GM19438 (cell line): ENCODE data around the gene TMCC1.
"Not testable (repeated sequence)": the region's sequence is repeated elsewhere in the genome, so short reads cannot be mapped to it uniquely, and the experiment has no call there.

ENCODE experiments used
- ATAC-seq: cut with Tn5 transposase; IDR thresholded peaks from one replicate; pipeline ENCODE4 v1.9.1; 2021; ENCODE audit warnings: low read depth; ENCODE audit not compliant: unreplicated experiment

Gene TMCC1

DNA sequence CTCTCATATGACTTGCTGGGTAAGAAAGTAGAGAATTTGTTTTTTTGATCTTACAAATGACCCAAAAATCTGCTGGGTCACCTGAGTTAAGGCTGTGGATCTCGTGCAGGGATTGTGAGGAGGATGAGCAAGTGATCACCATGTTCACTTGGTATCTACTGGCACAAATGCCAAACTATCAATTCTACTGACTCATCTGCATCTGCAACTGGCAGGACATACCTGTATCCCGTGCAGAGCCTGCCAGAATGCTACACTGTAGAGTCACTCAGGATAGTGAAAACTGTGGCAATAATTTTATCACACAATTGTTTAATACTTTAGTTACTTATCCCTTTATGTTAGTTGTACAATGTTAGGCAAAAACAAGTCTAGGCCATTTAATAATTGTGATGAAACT is 157.4 kb downstream of the TMCC1 start:
- ATAC-seq: no peak

DNA sequence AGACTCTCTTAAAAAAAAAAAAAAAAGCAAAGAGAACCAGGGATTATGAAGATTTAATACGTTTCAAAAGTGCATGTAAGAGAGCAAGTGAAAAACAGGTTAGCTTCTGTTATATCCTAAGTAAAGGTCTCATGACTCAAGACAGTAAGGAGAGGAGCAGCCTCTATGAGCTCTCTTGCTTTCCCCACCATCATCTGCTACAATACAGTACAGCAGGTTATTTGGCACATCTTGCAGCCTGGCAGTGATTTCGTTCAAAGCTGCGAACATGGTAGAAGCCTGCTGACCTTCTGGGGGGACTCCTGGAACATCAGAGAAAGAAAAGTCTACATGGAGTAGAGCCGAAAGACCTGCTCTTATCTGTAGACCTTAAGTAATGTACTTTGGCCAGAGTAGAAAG is 157.9 kb downstream of the TMCC1 start:
- ATAC-seq: no peak

GRCh38 chr3:129734449-129734848 is 159.1 kb downstream of the TMCC1 start:
- ATAC-seq: no peak

DNA sequence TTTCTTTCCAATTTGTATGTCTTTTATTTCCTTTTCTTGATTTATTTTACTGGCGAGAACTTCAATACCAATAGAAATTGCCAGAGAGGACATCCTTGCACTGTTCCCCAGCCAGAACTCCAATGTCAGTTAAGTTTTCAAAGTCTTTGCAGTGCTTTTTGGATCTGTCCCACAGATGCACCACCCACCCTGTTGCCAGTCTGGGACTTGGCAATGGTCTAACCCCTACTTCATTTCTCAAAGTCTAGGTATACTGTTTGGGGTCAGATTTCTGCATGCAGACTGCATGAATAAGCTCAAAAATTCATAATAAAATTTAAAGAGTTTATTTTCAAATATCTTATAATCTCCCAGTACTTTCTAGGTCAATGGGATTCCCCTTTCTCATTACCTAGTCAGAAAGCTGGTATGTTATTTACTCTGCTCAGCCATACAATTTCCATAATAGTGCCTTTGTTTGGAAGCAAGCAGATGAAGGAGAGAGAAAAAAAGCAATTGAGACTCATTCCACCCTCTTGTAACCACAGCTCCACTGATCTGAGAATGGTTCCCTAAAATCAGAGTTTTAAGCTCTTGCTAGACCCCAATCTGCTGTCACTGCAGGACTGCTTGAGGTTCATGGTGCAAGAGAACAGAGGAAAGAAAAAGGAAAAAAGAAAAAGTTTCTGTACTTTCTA is 161.2 kb downstream of the TMCC1 start:
- no peak for ATAC-seq

DNA sequence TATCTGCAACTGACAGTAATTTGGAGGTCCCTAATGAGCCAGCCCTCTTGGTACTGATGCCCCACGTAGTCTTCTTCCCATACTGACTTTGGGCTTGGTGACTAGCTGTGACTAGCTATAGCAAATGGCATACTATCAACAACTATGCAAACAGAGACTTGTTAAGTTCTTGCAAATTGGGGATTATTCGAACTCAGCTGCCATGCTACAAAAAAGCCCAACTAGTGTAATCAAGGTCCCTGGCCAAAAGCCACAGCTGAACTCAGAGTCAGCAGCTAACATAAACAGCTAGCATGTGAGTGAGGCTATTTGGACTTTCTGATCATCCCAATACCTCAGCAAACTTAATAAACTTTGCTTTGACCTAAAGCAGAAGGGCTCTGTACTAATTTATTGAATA is 165.8 kb downstream of the TMCC1 start:
- no peak for ATAC-seq

- no peak for ATAC-seq
Measured at GRCh38 chr3:129723558-129724324, 169.8 kb downstream of the TMCC1 start.

DNA sequence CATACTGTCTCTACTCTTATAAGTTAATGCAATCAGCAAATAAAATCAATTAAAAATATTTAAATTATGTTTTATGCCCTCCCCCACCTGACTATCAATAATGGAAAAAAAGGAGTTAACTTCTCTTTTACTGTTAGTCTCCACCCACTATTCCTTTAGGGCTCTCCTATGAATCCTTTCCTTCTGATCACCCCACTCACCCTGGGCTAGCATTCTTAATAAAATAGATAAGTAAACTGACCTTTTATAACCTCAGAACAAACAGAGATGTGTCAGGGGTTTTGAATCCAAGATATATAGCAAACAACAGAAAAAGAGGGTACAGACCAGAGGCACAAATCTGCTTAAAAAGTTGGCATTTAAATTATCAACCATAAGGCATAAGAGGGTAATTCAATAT is 171.0 kb downstream of the TMCC1 start:
- no peak for ATAC-seq

GRCh38 chr3:129718201-129718600 is 175.3 kb downstream of the TMCC1 start:
- no peak for ATAC-seq

- ATAC-seq: no peak
Measured at GRCh38 chr3:129715854-129716253, 177.7 kb downstream of the TMCC1 start.

- ATAC-seq: no peak
Measured at GRCh38 chr3:129708328-129708861, 185.1 kb downstream of the TMCC1 start.

- no peak for ATAC-seq
Measured at GRCh38 chr3:129705274-129705673, 188.2 kb downstream of the TMCC1 start.

- no peak for ATAC-seq
Measured at GRCh38 chr3:129703913-129704312, 189.6 kb downstream of the TMCC1 start.

GRCh38 chr3:129702934-129703712 is 190.4 kb downstream of the TMCC1 start:
- no peak for ATAC-seq

GRCh38 chr3:129701161-129701560 is 192.3 kb downstream of the TMCC1 start:
- ATAC-seq: no peak

GRCh38 chr3:129699612-129700011 is 193.9 kb downstream of the TMCC1 start:
- ATAC-seq: no peak

DNA sequence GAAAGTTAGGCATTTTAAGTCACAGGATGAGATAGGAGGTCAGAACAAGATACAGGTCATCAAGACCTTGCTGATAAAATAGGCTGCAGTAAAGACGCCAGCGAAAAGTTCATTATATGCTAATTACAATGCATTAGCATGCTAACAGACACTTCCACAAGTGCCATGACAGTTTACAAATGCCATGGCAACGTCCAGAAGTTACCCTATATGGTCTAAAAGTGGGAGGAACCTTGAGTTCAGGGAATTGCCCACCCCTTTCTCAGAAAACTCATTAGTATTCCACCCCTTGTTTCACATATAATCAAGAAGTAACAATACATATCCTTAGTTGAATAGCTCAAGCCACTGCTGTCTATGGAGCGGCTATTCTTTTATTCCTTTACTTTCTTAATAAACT is 194.3 kb downstream of the TMCC1 start:
- no peak for ATAC-seq

GRCh38 chr3:129697229-129697969 is 196.1 kb downstream of the TMCC1 start:
- no peak for ATAC-seq

DNA sequence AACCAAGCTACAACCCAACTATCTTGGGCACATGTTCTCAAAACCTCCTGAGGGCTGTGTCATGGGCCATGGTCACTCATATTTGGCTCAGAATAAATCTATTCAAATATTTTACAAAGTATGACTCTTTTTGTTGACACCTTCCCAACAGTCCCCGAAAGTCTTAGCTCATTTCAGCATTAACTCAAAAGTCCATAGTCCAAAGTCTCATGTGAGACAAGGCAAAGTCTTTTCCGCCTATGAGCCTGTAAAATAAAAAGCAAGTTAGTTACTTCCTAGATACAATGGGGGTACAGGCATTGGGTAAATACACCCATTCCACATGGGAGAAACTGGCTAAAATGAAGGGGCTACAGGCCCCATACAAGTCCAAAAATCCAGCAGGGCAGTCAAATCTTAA is 197.1 kb downstream of the TMCC1 start:
- not testable (repeated sequence) for ATAC-seq

DNA sequence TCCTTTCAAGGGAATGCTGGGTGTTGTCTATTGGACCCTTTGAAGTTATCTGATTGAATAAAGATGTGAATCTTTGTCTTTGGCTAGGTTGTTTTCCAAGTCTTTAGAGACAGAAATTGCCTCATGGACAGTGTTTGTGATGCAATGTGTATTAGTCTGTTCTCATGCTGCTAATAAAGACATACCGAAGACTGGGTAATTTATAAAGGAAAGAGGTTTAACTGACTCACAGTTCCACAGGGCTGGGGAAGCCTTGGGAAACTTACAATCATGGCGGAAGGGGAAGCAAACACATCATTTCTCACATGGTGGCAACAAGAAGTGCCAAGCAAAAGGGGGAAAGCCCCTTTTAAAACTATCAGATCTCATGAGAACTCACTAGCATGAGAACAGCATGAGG is 198.3 kb downstream of the TMCC1 start:
- no peak for ATAC-seq

DNA sequence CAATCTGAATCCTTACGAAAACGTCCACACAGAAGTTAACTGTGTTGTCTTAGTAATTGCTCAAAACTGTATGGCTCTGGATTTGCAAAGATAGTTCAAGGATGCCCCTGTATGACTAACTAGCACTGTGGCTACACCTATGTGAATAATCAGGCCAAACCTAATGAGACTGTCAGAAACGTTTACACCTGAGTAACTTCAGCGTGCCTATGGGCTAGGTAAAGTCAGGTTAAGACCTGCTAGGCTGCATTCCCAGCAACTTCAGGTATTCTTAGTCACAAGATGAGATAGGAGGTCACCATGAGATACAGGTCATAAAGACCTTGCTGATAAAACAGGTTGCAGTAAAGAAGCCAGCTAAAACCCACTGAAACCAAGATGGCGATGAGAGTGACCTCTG is 199.3 kb downstream of the TMCC1 start:
- no peak for ATAC-seq

- ATAC-seq: no peak
Measured at GRCh38 chr3:129692743-129693142, 200.8 kb downstream of the TMCC1 start.
